Hindlimb muscle (tissue), 1 donor: ENCODE measurements around the gene CTNNA1. TPM values are rescaled to one million over a fixed set of nuclear protein-coding genes. Genes with fewer than 3 reads are reported as not detected.
A peak's percentile ranks its signal among the peaks of the same experiment; 100 is the strongest.

Source experiments
- DNase-seq: peaks from one replicate; pipeline ENCODE4 v3.0.0-alpha.2; 2013
- polyA plus RNA-seq: library from polyadenylated mRNA; unstranded; fragments of 120-200 nt; gene quantifications from one replicate; pipeline ENCODE4 v1.2.1, GENCODE V29; 2013; ENCODE audit not compliant: insufficient read length

The CTNNA1 gene
- polyA plus RNA-seq, 1 donor: 306 TPM

DNA sequence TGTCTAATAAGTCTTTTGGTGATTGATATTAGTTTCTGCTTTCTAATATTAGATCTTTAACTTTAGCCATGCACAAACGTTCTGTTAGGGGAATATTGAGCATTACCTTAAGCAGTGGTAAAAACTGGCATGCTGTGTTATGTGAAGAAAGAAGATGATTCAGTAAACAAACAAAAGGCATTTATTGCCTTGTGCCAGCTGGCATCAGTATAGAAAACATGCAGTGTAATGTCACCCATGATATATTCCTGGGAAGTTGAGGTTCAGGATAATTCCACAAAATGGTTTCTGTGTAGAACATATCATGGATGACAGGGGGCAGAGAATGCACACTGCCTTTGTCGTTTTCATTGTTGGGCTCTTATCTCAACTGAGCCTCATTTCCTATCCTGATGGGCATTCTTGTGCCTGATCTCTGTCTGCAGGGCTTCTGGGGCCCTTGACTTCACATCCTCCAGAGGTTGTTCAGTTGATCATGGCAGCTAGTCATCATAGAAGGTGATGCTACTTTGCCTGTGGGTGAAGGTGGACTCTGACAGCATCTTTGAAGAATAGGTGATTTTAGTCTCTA is 97.7 kb downstream of the CTNNA1 start:
- no peak for DNase-seq

DNA sequence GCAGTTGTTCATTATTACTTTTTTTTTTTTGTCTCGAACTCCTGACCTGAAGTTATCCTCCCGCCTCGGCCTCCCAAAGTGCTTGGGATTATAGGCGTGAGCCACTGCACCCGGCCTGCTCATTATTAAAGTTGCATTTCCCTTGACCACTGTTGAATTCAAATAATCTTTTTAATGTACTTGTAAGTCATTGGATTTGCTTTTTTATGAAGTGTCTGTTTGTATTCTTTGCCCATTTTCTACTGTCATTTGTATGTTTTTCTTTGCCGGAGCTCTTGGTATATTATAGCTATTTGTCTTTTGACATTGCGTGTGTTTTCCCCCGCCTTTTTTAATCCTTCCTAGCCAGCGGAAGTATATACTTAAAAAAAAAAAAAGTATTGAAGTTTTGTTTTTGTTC is 99.9 kb downstream of the CTNNA1 start:
- no peak for DNase-seq

GRCh38 chr5:138867011-138867410 is 113.8 kb downstream of the CTNNA1 start:
- DNase-seq: no peak

- no peak for DNase-seq
Observed at GRCh38 chr5:138869038-138869437, 115.8 kb downstream of the CTNNA1 start.

DNA sequence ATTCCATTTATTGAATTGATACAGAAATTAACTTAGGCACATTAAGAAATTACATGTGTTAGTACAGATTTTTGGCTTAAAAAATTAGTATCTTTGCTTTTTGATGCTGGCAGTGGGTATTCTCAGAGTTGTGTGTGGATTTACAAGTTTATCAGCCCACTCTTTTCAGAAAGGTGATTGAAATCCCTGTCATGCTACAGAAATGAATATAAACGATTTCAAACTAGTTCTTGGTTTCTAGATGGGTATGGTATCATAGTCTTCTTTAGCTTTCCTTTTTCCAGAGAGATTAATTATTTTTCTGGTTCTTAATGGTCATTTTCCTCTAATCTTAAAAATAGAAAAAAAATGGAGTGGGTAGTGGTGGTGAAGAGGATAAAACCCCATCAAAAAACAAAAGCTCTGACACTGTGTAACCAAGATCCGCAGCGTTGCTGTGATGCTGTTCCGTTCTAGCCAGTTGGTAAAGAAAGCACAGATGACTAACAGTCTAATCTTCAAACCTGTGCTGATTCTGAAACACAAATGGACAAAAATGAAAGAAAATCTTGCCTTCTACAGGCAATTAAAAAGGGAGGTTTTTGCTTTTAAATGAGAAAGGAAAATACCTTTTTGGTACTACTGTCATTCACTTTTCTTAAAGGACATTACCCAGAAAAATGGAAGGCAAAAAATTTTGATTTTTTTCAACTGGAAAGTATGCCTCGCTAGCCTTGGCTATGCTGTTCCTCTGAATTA is 116.7 kb downstream of the CTNNA1 start:
- no peak for DNase-seq

DNA sequence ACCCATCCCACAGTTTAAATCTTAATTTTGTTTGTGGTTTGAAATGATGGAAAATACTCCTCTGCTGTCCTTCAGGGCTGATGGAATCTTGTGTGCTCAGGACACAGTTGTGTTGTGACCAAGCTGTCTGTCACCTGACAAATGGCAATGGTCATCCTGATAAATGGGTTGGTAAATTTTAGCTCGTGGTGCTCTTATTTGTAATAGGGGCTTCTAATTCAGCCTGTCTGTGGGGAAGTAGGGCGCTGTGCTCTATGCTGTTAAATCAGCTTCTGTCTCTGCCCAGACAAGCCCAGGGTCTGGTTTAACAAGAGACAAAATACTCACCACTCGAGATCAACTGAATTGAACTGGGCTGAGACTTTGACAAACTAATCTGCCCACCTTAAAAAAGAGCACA is 117.4 kb downstream of the CTNNA1 start:
- DNase-seq: no peak

GRCh38 chr5:138872841-138873465 is 119.7 kb downstream of the CTNNA1 start:
- no peak for DNase-seq

GRCh38 chr5:138873466-138874221 is 120.4 kb downstream of the CTNNA1 start:
- no peak for DNase-seq

DNA sequence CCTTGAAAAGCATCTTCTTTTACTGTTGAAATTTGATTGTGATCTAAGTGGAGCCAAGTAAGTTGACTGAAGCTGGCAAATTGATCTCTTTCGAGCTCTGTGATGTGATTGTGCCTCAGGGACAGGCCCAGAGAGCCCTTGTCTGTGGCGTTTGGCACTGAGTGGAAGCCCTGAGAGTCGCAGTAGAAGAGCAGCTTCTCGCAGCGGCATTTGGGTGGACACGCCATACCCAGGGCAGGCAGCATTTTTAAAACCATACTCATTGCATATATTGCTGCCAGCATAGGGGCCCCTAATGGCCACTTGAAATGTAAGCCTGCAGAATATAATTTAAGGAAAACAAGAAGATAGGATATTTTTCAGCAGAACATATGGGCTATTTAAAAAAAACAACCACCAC is 121.0 kb downstream of the CTNNA1 start:
- no peak for DNase-seq

GRCh38 chr5:138874771-138875551 is 121.7 kb downstream of the CTNNA1 start, which contains the start of gene LRRTM2:
Gene LRRTM2 (minus strand): TSS chr5:138875335. CDS start chr5:138874911, 424 bp downstream.
- DNase-seq: peak; percentile 83

- DNase-seq: no peak
Observed at GRCh38 chr5:138875552-138875875, 122.3 kb downstream of the CTNNA1 start.

DNA sequence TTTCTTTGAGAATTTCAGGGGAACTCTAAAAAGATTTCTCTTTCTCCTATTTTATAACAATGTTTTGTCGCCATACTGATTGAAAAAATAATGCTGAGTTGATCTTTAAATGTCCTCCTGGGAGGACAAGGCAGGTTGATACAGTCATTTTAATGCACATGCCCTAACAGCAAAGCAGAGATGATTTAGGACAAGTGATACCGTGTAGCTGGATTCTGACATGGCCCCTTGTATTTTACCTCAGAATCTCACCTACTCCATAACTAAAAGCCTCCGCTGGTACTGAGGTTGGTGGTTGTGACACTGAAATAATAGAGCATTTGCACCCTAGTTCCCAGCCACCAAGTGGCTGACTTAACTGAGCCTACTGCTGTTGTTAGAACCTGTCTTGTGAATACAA is 122.7 kb downstream of the CTNNA1 start:
- DNase-seq: no peak

GRCh38 chr5:138876811-138877210 is 123.6 kb downstream of the CTNNA1 start:
- no peak for DNase-seq

DNA sequence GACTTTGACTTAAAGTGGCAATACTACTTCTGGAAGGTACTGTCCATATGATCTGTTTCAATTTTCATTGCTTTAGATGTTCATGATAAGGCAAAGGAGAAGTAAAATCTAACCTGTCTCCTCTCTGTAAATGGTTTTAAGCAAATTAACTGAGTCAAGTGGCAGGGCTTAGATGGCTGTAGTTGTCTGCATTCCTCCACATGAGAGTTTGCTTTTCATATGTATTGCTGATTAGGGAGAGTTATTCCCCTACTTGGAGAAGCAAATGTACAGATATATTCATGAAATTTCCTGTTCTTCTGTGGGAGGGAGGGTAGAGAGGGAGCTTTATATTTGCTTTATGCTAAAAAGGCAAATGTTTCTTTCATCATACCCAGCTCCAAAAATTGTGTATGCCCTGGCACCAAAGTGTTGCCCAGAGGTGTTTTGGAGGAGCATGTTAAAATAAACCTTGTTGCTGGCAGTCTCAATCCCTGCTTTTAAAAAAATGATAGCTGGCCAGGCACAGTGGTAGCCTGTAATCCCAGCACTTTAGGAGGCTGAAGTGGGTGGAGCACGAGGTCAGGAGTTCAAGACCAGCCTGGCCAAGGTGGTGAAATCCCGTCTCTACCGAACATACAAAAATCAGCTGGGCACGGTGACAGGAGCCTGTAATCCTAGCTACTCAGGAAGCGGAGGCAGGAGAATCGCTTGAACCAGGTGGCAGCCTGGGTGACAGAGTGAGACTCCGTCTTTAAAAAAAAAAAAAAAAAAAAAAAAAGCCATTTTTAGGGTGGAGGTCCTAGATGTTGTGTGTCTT is 125.4 kb downstream of the CTNNA1 start:
- DNase-seq: no peak

- no peak for DNase-seq
Observed at GRCh38 chr5:138883211-138883610, 130.0 kb downstream of the CTNNA1 start.

- no peak for DNase-seq
Observed at GRCh38 chr5:138884094-138884493, 130.9 kb downstream of the CTNNA1 start.

- no peak for DNase-seq
Observed at GRCh38 chr5:138884554-138884953, 131.3 kb downstream of the CTNNA1 start.

DNA sequence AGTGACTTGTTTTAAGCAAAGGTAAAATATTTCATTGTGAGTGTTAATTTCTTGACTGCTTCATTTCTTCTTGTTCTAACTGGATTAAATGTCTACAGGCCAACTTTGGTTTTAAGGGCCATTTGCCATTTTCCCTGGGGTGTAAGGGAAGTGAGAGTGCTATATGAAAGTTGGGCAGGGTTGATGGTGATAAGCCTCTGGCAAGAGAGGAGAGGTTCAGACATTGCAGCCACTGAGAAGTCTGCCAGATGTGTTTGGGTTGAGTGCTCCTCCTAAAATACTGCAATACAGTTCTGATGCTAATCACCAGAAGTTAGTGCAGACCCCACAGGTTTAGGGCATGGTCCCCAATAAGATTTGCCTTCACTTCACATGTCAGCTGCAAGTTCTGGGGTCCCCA is 136.8 kb downstream of the CTNNA1 start:
- DNase-seq: no peak

DNA sequence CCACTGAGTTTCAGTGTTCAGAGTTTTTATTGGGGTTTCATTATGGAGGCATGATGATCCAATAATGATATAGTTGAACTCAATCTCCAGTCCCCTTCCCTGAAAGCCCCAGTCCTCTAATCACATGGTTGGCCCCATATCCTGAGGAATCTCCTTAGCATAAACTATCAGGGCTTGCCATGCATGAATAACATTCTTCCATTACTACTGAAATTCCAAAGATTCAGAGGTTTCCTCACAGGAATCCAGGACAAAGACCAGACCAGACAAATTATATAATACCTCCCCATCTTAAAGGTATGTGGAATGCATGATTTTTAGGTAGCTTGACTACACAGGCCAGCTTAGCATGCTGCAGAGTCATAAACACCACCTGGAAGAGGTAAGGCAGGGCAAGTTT is 137.4 kb downstream of the CTNNA1 start:
- DNase-seq: no peak

GRCh38 chr5:138895918-138896317 is 142.7 kb downstream of the CTNNA1 start:
- DNase-seq: no peak

GRCh38 chr5:138898299-138898698 is 145.1 kb downstream of the CTNNA1 start:
- no peak for DNase-seq

GRCh38 chr5:138898742-138899141 is 145.5 kb downstream of the CTNNA1 start:
- no peak for DNase-seq
